ENCODE data around the gene PRRG3.

Gene PRRG3

DNA sequence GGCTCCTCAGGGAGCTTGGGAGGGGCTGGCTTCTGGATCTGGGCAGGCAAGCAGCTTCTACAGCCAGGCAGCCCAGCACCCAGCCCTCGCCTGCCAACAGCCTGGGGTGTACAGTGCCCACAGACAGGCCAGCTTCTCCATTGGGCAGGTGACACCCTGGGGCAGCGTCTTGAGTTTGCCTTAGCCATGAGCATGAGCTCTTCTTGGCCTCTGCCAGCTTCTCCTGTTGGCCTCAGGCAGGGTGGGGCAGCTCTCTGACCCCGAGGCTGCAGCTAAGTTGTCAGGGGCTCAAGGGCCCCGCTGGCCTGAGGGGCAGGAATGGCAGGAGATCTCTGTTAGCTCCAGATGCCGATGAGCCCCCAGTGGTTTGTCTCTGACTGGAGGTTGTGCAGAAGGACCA is 31.5 kb downstream of the PRRG3 start:
- TF ChIP-seq EZH2phosphoT487 (IDR thresholded peaks at IDR 0.05; ENCODE audit: low read length) (no peak), EZH2 (optimal IDR thresholded peaks at IDR 0.05; ENCODE audit: low read depth, low read length) (no peak)
- TF ChIP-seq, protein P1, sequence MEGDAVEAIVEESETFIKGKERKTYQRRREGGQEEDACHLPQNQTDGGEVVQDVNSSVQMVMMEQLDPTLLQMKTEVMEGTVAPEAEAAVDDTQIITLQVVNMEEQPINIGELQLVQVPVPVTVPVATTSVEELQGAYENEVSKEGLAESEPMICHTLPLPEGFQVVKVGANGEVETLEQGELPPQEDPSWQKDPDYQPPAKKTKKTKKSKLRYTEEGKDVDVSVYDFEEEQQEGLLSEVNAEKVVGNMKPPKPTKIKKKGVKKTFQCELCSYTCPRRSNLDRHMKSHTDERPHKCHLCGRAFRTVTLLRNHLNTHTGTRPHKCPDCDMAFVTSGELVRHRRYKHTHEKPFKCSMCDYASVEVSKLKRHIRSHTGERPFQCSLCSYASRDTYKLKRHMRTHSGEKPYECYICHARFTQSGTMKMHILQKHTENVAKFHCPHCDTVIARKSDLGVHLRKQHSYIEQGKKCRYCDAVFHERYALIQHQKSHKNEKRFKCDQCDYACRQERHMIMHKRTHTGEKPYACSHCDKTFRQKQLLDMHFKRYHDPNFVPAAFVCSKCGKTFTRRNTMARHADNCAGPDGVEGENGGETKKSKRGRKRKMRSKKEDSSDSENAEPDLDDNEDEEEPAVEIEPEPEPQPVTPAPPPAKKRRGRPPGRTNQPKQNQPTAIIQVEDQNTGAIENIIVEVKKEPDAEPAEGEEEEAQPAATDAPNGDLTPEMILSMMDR (IDR thresholded peaks at IDR 0.05; ENCODE audit: low read length), result no peak
- Histone ChIP-seq H3K27me3 (replicated peaks; ENCODE audit: insufficient read depth, low read length) (no peaks in the 10 kb centered on the region), H4K20me1 (ENCODE audit: insufficient read depth, low read length) (no peaks in the 10 kb centered on the region), H3K79me2 (ENCODE audit: low read length) (no peaks in the 10 kb centered on the region), H3K4me1 (ENCODE audit: low read length) (no peaks in the 10 kb centered on the region), H3K27ac (ENCODE audit: low read length) (no peak overlapping the region), H3K4me2 (ENCODE audit: low read depth, low read length) (no peak overlapping the region), H3K36me3 (replicated peaks; ENCODE audit: insufficient read depth, low read length) (no peaks in the 10 kb centered on the region), H3K4me3 (ENCODE audit: low read length) (no peak overlapping the region), H3K9me2 (replicated peaks; ENCODE audit: insufficient read depth, low read length) (no peaks in the 10 kb centered on the region), H3F3A (ENCODE audit: insufficient read depth, low read length) (no peaks in the 10 kb centered on the region), H3K9ac (ENCODE audit: low read length) (no peak overlapping the region), H2AFZ (ENCODE audit: low read length) (no peak overlapping the region), H3K9me3 (replicated peaks; ENCODE audit: insufficient read depth, low read length) (no peaks in the 10 kb centered on the region)
- DNase-seq, result no peak

DNA sequence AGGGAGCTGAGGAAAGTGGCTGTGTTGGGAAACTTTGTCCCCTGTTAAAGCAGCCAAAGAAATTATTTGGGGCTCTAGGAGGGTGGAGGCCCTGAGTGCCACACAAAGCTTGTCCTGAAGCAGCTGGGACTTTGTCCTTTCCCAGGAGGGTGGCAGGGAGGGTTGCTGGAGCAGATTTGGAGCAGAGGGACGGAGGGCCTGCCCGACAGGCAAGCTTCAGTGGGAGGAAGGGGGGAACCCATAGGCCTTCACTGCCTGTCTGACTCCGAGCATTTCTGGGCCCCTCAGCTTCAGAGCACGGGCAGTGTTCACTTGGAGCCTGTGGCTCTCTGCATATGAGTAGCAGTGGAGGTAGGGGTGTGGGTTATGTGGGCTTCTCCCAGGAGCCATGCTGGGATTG is 32.1 kb downstream of the PRRG3 start:
- Histone ChIP-seq H3K4me2 (ENCODE audit: low read depth, low read length) (no peak overlapping the region), H4K20me1 (ENCODE audit: insufficient read depth, low read length) (no peaks in the 10 kb centered on the region), H2AFZ (ENCODE audit: low read length) (no peak overlapping the region), H3F3A (ENCODE audit: insufficient read depth, low read length) (no peaks in the 10 kb centered on the region), H3K36me3 (replicated peaks; ENCODE audit: insufficient read depth, low read length) (no peaks in the 10 kb centered on the region), H3K4me1 (ENCODE audit: low read length) (no peaks in the 10 kb centered on the region), H3K27ac (ENCODE audit: low read length) (no peak overlapping the region), H3K9ac (ENCODE audit: low read length) (no peak overlapping the region), H3K9me3 (replicated peaks; ENCODE audit: insufficient read depth, low read length) (no peaks in the 10 kb centered on the region), H3K79me2 (ENCODE audit: low read length) (no peaks in the 10 kb centered on the region), H3K27me3 (replicated peaks; ENCODE audit: insufficient read depth, low read length) (no peaks in the 10 kb centered on the region), H3K4me3 (ENCODE audit: low read length) (no peak overlapping the region), H3K9me2 (replicated peaks; ENCODE audit: insufficient read depth, low read length) (no peaks in the 10 kb centered on the region)
- TF ChIP-seq, protein P1 (IDR thresholded peaks at IDR 0.05; ENCODE audit: low read length), result no peak
- TF ChIP-seq EZH2 (optimal IDR thresholded peaks at IDR 0.05; ENCODE audit: low read depth, low read length) (no peak), EZH2phosphoT487 (IDR thresholded peaks at IDR 0.05; ENCODE audit: low read length) (no peak)
- no peak for DNase-seq

DNA sequence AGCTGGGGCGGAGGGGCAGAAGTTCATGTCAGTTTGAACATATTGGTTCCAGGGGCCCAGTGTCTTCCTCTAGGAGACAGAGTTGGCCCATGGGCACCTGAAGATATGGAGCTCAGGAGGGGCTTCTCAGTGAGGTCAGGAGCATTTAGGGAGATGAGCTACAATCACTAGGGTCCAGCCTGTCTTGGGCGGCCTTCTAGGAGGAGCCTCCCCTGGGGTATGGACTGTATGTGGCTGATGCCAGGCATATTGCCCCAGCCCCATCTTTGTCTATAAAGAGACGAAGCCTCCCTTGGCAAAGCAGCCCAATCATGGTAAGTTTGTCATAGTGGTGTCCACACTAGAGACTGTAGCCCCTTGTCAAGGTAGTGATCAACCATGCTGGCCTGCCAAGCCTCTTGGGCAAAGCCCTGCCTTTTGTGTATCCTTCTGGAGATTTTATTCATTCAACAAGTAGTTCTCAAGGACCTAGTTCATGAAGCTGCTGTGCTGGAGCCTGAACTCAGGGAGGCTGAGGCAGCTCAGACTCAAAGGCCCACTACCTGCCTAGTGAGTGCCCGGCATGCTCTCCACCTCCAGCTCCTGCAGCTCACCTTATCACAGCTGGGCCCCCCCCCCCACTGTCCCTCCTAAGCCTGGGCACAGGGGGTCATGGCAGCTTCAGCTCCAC is 33.9 kb downstream of the PRRG3 start:
- Histone ChIP-seq H3K27ac (ENCODE audit: low read length) (no peak overlapping the region), H3K79me2 (ENCODE audit: low read length) (no peaks in the 10 kb centered on the region), H3K4me1 (ENCODE audit: low read length) (no peaks in the 10 kb centered on the region), H3K36me3 (replicated peaks; ENCODE audit: insufficient read depth, low read length) (no peaks in the 10 kb centered on the region), H3K4me3 (ENCODE audit: low read length) (no peak overlapping the region), H3F3A (ENCODE audit: insufficient read depth, low read length) (no peaks in the 10 kb centered on the region), H2AFZ (ENCODE audit: low read length) (no peak overlapping the region), H3K9me2 (replicated peaks; ENCODE audit: insufficient read depth, low read length) (no peaks in the 10 kb centered on the region), H3K4me2 (ENCODE audit: low read depth, low read length) (no peak overlapping the region), H3K9me3 (replicated peaks; ENCODE audit: insufficient read depth, low read length) (no peaks in the 10 kb centered on the region), H3K27me3 (replicated peaks; ENCODE audit: insufficient read depth, low read length) (no peaks in the 10 kb centered on the region), H4K20me1 (ENCODE audit: insufficient read depth, low read length) (no peaks in the 10 kb centered on the region), H3K9ac (ENCODE audit: low read length) (no peak overlapping the region)
- no peak for DNase-seq
- TF ChIP-seq, protein P1 (IDR thresholded peaks at IDR 0.05; ENCODE audit: low read length), result no peak
- no peak for TF ChIP-seq EZH2phosphoT487 (IDR thresholded peaks at IDR 0.05; ENCODE audit: low read length)
- no peak for TF ChIP-seq EZH2 (optimal IDR thresholded peaks at IDR 0.05; ENCODE audit: low read depth, low read length)
